ENCODE measurements around the gene CCDC160.

Gene CCDC160

GRCh38 chrX:134247492-134247891, 10.5 kb downstream of the CCDC160 start:
- POLR2A ChIA-PET, result no interaction called here
- CTCF ChIA-PET, result interaction anchor here (1.6 kb wide), 1 partner anchor 149 kb away, joined by 4 read pairs; no protein-coding TSS in a partner anchor

GRCh38 chrX:134249241-134249640, 12.3 kb downstream of the CCDC160 start:
- ChIA-PET POLR2A (no interaction called here), CTCF (interaction anchor here (1.6 kb wide), 1 partner anchor 147 kb away, joined by 4 read pairs; no protein-coding TSS in a partner anchor)

More at GRCh38 chrX:134247492-134247891, 10.5 kb downstream of the CCDC160 start:
- DNase-seq (ENCODE audit: extremely low spot score), result no peak
- no peak for TF ChIP-seq CTCF (IDR thresholded peaks at IDR 0.05; ENCODE audit: control extremely low read depth, extremely low read depth, low read depth, missing control alignments)

GRCh38 chrX:134251241-134251640, 14.3 kb downstream of the CCDC160 start:
- ChIA-PET CTCF (interaction anchor here (1.4 kb wide), 1 partner anchor 9 kb away, joined by 3 read pairs; no protein-coding TSS in a partner anchor), POLR2A (no interaction called here)
- TF ChIP-seq CTCF (IDR thresholded peaks at IDR 0.05; ENCODE audit: control extremely low read depth, extremely low read depth, low read depth, missing control alignments), result no peak
- DNase-seq (ENCODE audit: extremely low spot score), result no peak

More at GRCh38 chrX:134249241-134249640, 12.3 kb downstream of the CCDC160 start:
- DNase-seq (ENCODE audit: extremely low spot score), result no peak
- no peak for TF ChIP-seq CTCF (IDR thresholded peaks at IDR 0.05; ENCODE audit: control extremely low read depth, extremely low read depth, low read depth, missing control alignments)

- ChIA-PET CTCF (interaction anchor here (1.2 to 2.3 kb wide), 6 partner anchors 8 to 462 kb away, joined by 4 to 7 read pairs (median 4); no protein-coding TSS in a partner anchor), POLR2A (no interaction called here)
- DNase-seq (ENCODE audit: extremely low spot score), result no peak
- TF ChIP-seq CTCF (IDR thresholded peaks at IDR 0.05; ENCODE audit: control extremely low read depth, extremely low read depth, low read depth, missing control alignments), result no peak
Measured at GRCh38 chrX:134254511-134254910, 17.5 kb downstream of the CCDC160 start.

- CTCF ChIA-PET, result interaction anchor here (1.7 kb wide), 1 partner anchor 140 kb away, joined by 4 read pairs; no protein-coding TSS in a partner anchor
- DNase-seq (ENCODE audit: extremely low spot score), result no peak
- no peak for TF ChIP-seq CTCF (IDR thresholded peaks at IDR 0.05; ENCODE audit: control extremely low read depth, extremely low read depth, low read depth, missing control alignments)
- POLR2A ChIA-PET, result no interaction called here
Measured at GRCh38 chrX:134255555-134255954, 18.6 kb downstream of the CCDC160 start.

- ChIA-PET CTCF (no interaction called here), POLR2A (no interaction called here)
- DNase-seq (ENCODE audit: extremely low spot score), result no peak
- no peak for TF ChIP-seq CTCF (IDR thresholded peaks at IDR 0.05; ENCODE audit: control extremely low read depth, extremely low read depth, low read depth, missing control alignments)
Measured at GRCh38 chrX:134256684-134257083, 19.7 kb downstream of the CCDC160 start.
